SK-N-SH (cell line): ENCODE measurements around the gene FOXP1. TPM values are rescaled to one million over a fixed set of nuclear protein-coding genes. Genes with fewer than 3 reads are reported as not detected.

Experiments used
- CTCF ChIA-PET: fragments of 300-600, 350-600 bp; formaldehyde crosslinking; extraction: SDS; loops from one replicate; lab custom pipeline; 2021; lab: Yijun Ruan, JAX
- POLR2A ChIA-PET: fragments of 350-600 bp; sonication (Branson Sonifier 250); formaldehyde crosslinking; extraction: SDS; loops from one replicate; lab custom pipeline; 2020; ENCODE audit warnings: antibody characterized with exemption, inconsistent platforms; lab: Yijun Ruan, JAX
- DNase-seq: peaks from one replicate; pipeline ENCODE4 v3.0.0; 2012
- H2AFZ ChIP-seq: fragments of 200-600 bp; sonication (generic); 2 replicates; pipeline ENCODE4 v1.8.1; 2016; ENCODE audit warnings: antibody characterized with exemption, mild to moderate bottlenecking, low read depth
- H3F3A ChIP-seq: fragments of 200-600 bp; sonication (generic); replicated peaks from 2 replicates; pipeline ENCODE3; 2016; ENCODE audit warnings: antibody characterized with exemption, mild to moderate bottlenecking; ENCODE audit not compliant: insufficient read depth
- H3K27ac ChIP-seq, 2 experiments: fragments of 200-500 bp in 1 of 2; fragments of 200-600 bp in 1 of 2; sonication (Bioruptor generic) in 1 of 2; sonication (generic), shearing (Covaris generic) in 1 of 2; 2 replicates each; pipeline versions ENCODE4 v1.5.1 to v1.6.1; 2014 to 2016; ENCODE audit warnings: low read depth in 2 of 2, inconsistent platforms in 1 of 2, low read length in 1 of 2, mild to moderate bottlenecking in 1 of 2, mixed read lengths in 1 of 2
- H3K27me3 ChIP-seq: fragments of 200-600 bp; sonication (generic), shearing (Covaris generic); 2 replicates; pipeline ENCODE4 v1.6.1; 2016; ENCODE audit warnings: mixed run types; ENCODE audit not compliant: insufficient read depth
- H3K36me3 ChIP-seq, 2 experiments: fragments of 200-500 bp in 1 of 2; fragments of 200-600 bp in 1 of 2; sonication (Bioruptor generic) in 1 of 2; sonication (generic) in 1 of 2; replicated peaks in 1 of 2; 2 replicates each; pipeline versions ENCODE3 to v1.5.1; 2014 to 2016; ENCODE audit warnings: low read length in 1 of 2, mild to moderate bottlenecking in 1 of 2; ENCODE audit not compliant: insufficient read depth in 2 of 2, control insufficient read depth in 1 of 2
- H3K4me1 ChIP-seq, 2 experiments: fragments of 200-500 bp in 1 of 2; fragments of 200-600 bp in 1 of 2; sonication (Bioruptor generic) in 1 of 2; sonication (generic), shearing (Covaris generic) in 1 of 2; 2 replicates each; pipeline versions ENCODE4 v1.5.1 to v1.6.1; 2014 to 2016; ENCODE audit warnings: low read depth in 1 of 2, low read length in 1 of 2, mixed run types in 1 of 2; ENCODE audit not compliant: insufficient read depth in 2 of 2, control insufficient read depth in 1 of 2
- H3K4me2 ChIP-seq: fragments of 200-600 bp; sonication (generic), shearing (Covaris generic); 2 replicates; pipeline ENCODE4 v1.6.1; 2017; ENCODE audit warnings: mixed run types
- H3K4me3 ChIP-seq, 2 experiments: fragments of 200-500 bp in 1 of 2; fragments of 200-600 bp in 1 of 2; sonication (Bioruptor generic) in 1 of 2; sonication (generic), shearing (Covaris generic) in 1 of 2; 2 replicates each; pipeline versions ENCODE4 v1.5.1 to v1.8.1; 2014 to 2016; ENCODE audit warnings: low read depth in 2 of 2, inconsistent platforms in 1 of 2, low read length in 1 of 2, mild to moderate bottlenecking in 1 of 2, mixed read lengths in 1 of 2, moderate library complexity in 1 of 2
- H3K79me2 ChIP-seq: fragments of 200-600 bp; sonication (generic); 2 replicates; pipeline ENCODE4 v1.8.1; 2017; ENCODE audit warnings: mild to moderate bottlenecking; ENCODE audit not compliant: insufficient read depth
- H3K9ac ChIP-seq: fragments of 200-600 bp; sonication (generic); 2 replicates; pipeline ENCODE4 v1.6.1; 2017; ENCODE audit warnings: mixed run types
- H3K9me2 ChIP-seq: fragments of 200-600 bp; sonication (generic); 2 replicates; pipeline ENCODE4 v1.6.1; 2017; ENCODE audit warnings: mixed run types
- H3K9me3 ChIP-seq: fragments of 200-600 bp; sonication (generic); 2 replicates; pipeline ENCODE4 v1.6.1; 2017; ENCODE audit warnings: mixed run types, mild to moderate bottlenecking, moderate library complexity
- H4K20me1 ChIP-seq: fragments of 200-600 bp; sonication (generic); 2 replicates; pipeline ENCODE4 v1.6.1; 2017; ENCODE audit warnings: mild to moderate bottlenecking, mixed run types; ENCODE audit not compliant: insufficient read depth
- CHD2 ChIP-seq: fragments of 150-350 bp; IDR thresholded peaks from 2 replicates; pipeline ENCODE4 v1.6.1; 2018; ENCODE audit warnings: low read length; ENCODE audit not compliant: partially characterized antibody
- EP300 ChIP-seq, 2 experiments: IDR thresholded peaks; 2 replicates each; pipeline versions ENCODE4 v1.4.0 to v1.6.1; 2012; ENCODE audit warnings: borderline replicate concordance in 1 of 2, low read depth in 1 of 2, low read length in 1 of 2
- GABPA ChIP-seq: IDR thresholded peaks from 2 replicates; pipeline ENCODE4 v1.4.0; 2012; ENCODE audit warnings: low read depth, mild to moderate bottlenecking
- GATA2 ChIP-seq: sonication (generic); formaldehyde crosslinking; IDR thresholded peaks from 2 replicates; pipeline ENCODE4 v1.5.0; 2020; ENCODE audit warnings: mild to moderate bottlenecking, missing genetic modification reagents
- MAX ChIP-seq: IDR thresholded peaks from 2 replicates; pipeline ENCODE4 v1.4.0; 2012; ENCODE audit warnings: low read depth
- MXI1 ChIP-seq: IDR thresholded peaks from 2 replicates; pipeline ENCODE4 v1.6.1; 2012; ENCODE audit warnings: mild to moderate bottlenecking, low read depth, low read length, improper control_type of control experiment
- NRF1 ChIP-seq: IDR thresholded peaks from 2 replicates; pipeline ENCODE4 v1.6.1; 2012; ENCODE audit warnings: low read depth, mild to moderate bottlenecking, low read length
- SIN3A ChIP-seq: IDR thresholded peaks from 2 replicates; pipeline ENCODE4 v1.6.1; 2012; ENCODE audit warnings: low read depth, mild to moderate bottlenecking, low read length, moderate library complexity, borderline replicate concordance
- TAF1 ChIP-seq: IDR thresholded peaks from 2 replicates; pipeline ENCODE4 v1.6.1; 2012; ENCODE audit warnings: low read depth, mild to moderate bottlenecking, low read length, moderate library complexity, borderline replicate concordance
- TCF12 ChIP-seq: IDR thresholded peaks from 2 replicates; pipeline ENCODE4 v1.4.0; 2012
- WGBS: methylation state at CpG from one replicate; pipeline ENCODE4 v1.1.6; 2017; ENCODE audit warnings: low lambda C conversion rate; 5-methylcytosine and 5-hydroxymethylcytosine counted together
- polyA plus RNA-seq, 3 experiments: library from polyadenylated mRNA; depleted of rRNA; stranded (reverse); fragments of >200 nt; gene quantifications; 2 replicates each; pipeline ENCODE4 v1.2.3, GENCODE V29; 2012
- TF ChIP-seq, protein P1 (sequence below): IDR thresholded peaks from 2 replicates; pipeline ENCODE4; 2012
- TF ChIP-seq, protein P2 (sequence below): fragments of 200-600 bp; sonication (generic); IDR thresholded peaks from 2 replicates; pipeline ENCODE4 v1.6.1; 2017; ENCODE audit warnings: antibody characterized with exemption, mild to moderate bottlenecking, moderate library complexity

The FOXP1 gene
- 8.8 and 10.5 TPM in 2 replicates for polyA plus RNA-seq (2012; rRNA removed)
- 5.7 and 6.3 TPM in 2 replicates for polyA plus RNA-seq (2012; cell fraction: cytosol; rRNA removed)
- 10.3 and 11.2 TPM in 2 replicates for polyA plus RNA-seq (2012; cell fraction: nucleus; rRNA removed)

- H3K4me1 ChIP-seq = peaks cover 10 to 26% of the 10 kb centered on the region in 2 experiments; a peak in 3 of 4 replicates
- H3K79me2 ChIP-seq = peaks cover 85% of the 10 kb centered on the region
- H3K9me3 ChIP-seq = no peaks in the 10 kb centered on the region
- POLR2A ChIA-PET = interaction anchor here (0.6 kb wide), 2 partner anchors 574 to 1045 kb away, joined by 3 read pairs; no protein-coding TSS in a partner anchor
- peaks cover 0 to 6% of the 10 kb centered on the region in 2 experiments for H3K36me3 ChIP-seq
- H4K20me1 ChIP-seq = no peaks in the 10 kb centered on the region
- WGBS = under 1% methylated on average over 52 of the region's 75 CpGs
- CTCF ChIA-PET = interaction anchor here (1.0 to 5.3 kb wide), 10 partner anchors 10 to 1033 kb away, joined by 3 to 49 read pairs (median 5); no protein-coding TSS in a partner anchor
- DNase-seq = peak; percentile 79
- no peaks in the 10 kb centered on the region for H3K9me2 ChIP-seq
- peak within 1 kb of the TSS; percentile 75 to 86 for H3K4me3 ChIP-seq
- peak within 1 kb of the TSS; percentile 89 to 92 for H3K27ac ChIP-seq
- H3F3A ChIP-seq = peaks cover 45% of the 10 kb centered on the region
- no peaks in the 10 kb centered on the region for H3K27me3 ChIP-seq
- H2AFZ ChIP-seq = no peak within 1 kb of the TSS; the same call in 1 of the 2 replicates
- peak within 1 kb of the TSS; percentile 96 for H3K9ac ChIP-seq
- TF ChIP-seq TCF12 (no peak), GATA2 (CRISPR knock-in tag) (no peak), EP300 (IDR thresholded peaks at IDR 0.05; ENCODE audit: borderline replicate concordance in 1 of 2, low read depth in 1 of 2, low read length in 1 of 2) (peak; percentile 2 to 3; a peak in 1 of 4 replicates), CHD2 (peak; percentile 48), SIN3A (peak; percentile 72; the same call in 1 of the 2 replicates), MAX (0 out of 2 replicates have a peak, but pooled peaks have one; percentile 25), TAF1 (peak; percentile 36; the same call in 1 of the 2 replicates), GABPA (0 out of 2 replicates have a peak, but pooled peaks have one; percentile 12), MXI1 (peak; percentile 58; the same call in 1 of the 2 replicates), NRF1 (peak; percentile 65)
- TF ChIP-seq, protein P1, sequence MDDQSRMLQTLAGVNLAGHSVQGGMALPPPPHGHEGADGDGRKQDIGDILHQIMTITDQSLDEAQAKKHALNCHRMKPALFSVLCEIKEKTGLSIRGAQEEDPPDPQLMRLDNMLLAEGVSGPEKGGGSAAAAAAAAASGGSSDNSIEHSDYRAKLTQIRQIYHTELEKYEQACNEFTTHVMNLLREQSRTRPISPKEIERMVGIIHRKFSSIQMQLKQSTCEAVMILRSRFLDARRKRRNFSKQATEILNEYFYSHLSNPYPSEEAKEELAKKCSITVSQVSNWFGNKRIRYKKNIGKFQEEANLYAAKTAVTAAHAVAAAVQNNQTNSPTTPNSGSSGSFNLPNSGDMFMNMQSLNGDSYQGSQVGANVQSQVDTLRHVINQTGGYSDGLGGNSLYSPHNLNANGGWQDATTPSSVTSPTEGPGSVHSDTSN = no peak
- TF ChIP-seq, protein P2, sequence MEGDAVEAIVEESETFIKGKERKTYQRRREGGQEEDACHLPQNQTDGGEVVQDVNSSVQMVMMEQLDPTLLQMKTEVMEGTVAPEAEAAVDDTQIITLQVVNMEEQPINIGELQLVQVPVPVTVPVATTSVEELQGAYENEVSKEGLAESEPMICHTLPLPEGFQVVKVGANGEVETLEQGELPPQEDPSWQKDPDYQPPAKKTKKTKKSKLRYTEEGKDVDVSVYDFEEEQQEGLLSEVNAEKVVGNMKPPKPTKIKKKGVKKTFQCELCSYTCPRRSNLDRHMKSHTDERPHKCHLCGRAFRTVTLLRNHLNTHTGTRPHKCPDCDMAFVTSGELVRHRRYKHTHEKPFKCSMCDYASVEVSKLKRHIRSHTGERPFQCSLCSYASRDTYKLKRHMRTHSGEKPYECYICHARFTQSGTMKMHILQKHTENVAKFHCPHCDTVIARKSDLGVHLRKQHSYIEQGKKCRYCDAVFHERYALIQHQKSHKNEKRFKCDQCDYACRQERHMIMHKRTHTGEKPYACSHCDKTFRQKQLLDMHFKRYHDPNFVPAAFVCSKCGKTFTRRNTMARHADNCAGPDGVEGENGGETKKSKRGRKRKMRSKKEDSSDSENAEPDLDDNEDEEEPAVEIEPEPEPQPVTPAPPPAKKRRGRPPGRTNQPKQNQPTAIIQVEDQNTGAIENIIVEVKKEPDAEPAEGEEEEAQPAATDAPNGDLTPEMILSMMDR = no peak
- peak within 1 kb of the TSS; percentile 88 for H3K4me2 ChIP-seq
Measured at GRCh38 chr3:71583566-71584393, at the start of gene FOXP1. Gene FOXP1, minus strand, starts transcription at chr3:71583728. Its CDS starts 385,347 bp downstream, at chr3:71198381.
